WERI-Rb-1 (cell line): ENCODE measurements around the gene KSR1.

ENCODE experiments used
- DNase-seq: peaks from one replicate; pipeline ENCODE4 v3.0.0-alpha.2; 2020
- H3K27ac ChIP-seq: fragments of 250-450 bp; sonication (Bioruptor Pico); 2 replicates; pipeline ENCODE4 v1.5.1; 2020; ENCODE audit warnings: mild to moderate bottlenecking, moderate library complexity
- H3K27me3 ChIP-seq: fragments of 250-450 bp; sonication (Bioruptor Pico); 2 replicates; pipeline ENCODE4 v1.5.1; 2021; ENCODE audit warnings: mild to moderate bottlenecking, low read depth, moderate library complexity; ENCODE audit not compliant: insufficient read depth, severe bottlenecking
- H3K36me3 ChIP-seq: fragments of 250-450 bp; sonication (Bioruptor Pico); 2 replicates; pipeline ENCODE4 v1.5.1; 2020; ENCODE audit warnings: mild to moderate bottlenecking, moderate library complexity
- H3K4me3 ChIP-seq: 2 replicates; pipeline ENCODE4 v1.5.1; 2011; ENCODE audit warnings: low read depth, mild to moderate bottlenecking, control low read depth, low read length
- H3K9me3 ChIP-seq: fragments of 250-450 bp; sonication (Bioruptor Pico); 2 replicates; pipeline ENCODE4 v1.5.1; 2021; ENCODE audit warnings: mild to moderate bottlenecking, moderate library complexity; ENCODE audit not compliant: severe bottlenecking
- TF ChIP-seq, protein P1 (sequence below): IDR thresholded peaks from 2 replicates; pipeline ENCODE4 v1.5.1; 2011; ENCODE audit warnings: low read depth, mild to moderate bottlenecking, control low read depth, inconsistent platforms, low read length

The KSR1 gene

DNA sequence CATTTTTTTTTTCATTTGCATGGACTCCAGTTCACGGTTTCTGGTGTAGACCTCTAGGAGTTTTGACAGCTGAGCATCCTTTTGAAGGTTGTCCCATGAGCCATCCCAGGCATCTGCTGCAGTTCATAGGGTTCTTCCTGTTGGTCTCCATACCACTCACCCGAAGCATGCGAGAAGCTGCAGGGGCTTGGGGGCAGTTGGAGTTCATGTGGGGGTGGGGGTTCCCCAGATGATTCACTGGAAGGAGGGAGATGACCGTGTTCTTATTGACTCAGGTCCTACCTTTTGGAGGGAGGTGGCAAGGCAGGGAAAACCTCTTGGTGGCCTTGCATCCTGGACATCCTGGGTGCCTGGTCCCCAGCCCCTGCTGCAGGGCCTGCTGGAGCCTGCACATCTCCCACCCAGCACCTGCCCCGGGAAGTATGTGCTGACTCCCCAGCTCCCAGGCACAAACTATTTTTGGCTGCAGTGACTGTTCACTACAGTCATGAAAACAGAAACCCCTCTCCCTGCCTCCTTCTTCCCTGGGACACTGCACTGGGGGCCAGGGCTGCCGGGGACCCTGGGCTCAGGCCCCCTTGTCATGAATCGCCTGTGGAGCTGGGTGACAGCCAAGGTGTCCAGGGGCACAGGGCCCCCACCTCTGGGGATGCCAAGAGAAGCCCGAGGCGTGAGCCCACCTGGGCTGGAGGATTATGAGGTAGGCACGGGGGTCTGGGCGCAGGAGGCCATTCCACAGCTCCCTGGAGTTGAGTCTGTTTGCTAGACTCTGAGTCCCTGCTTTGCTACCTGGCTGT, 109.8 kb downstream of the KSR1 start:
- Histone ChIP-seq H3K27me3 (no peaks in the 10 kb centered on the region), H3K27ac (no peak overlapping the region), H3K4me3 (no peak overlapping the region), H3K9me3 (no peaks in the 10 kb centered on the region), H3K36me3 (peaks cover 14% of the 10 kb centered on the region; the same call in 1 of the 2 replicates)
- TF ChIP-seq, protein P1, sequence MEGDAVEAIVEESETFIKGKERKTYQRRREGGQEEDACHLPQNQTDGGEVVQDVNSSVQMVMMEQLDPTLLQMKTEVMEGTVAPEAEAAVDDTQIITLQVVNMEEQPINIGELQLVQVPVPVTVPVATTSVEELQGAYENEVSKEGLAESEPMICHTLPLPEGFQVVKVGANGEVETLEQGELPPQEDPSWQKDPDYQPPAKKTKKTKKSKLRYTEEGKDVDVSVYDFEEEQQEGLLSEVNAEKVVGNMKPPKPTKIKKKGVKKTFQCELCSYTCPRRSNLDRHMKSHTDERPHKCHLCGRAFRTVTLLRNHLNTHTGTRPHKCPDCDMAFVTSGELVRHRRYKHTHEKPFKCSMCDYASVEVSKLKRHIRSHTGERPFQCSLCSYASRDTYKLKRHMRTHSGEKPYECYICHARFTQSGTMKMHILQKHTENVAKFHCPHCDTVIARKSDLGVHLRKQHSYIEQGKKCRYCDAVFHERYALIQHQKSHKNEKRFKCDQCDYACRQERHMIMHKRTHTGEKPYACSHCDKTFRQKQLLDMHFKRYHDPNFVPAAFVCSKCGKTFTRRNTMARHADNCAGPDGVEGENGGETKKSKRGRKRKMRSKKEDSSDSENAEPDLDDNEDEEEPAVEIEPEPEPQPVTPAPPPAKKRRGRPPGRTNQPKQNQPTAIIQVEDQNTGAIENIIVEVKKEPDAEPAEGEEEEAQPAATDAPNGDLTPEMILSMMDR: no peak
- no peak for DNase-seq

DNA sequence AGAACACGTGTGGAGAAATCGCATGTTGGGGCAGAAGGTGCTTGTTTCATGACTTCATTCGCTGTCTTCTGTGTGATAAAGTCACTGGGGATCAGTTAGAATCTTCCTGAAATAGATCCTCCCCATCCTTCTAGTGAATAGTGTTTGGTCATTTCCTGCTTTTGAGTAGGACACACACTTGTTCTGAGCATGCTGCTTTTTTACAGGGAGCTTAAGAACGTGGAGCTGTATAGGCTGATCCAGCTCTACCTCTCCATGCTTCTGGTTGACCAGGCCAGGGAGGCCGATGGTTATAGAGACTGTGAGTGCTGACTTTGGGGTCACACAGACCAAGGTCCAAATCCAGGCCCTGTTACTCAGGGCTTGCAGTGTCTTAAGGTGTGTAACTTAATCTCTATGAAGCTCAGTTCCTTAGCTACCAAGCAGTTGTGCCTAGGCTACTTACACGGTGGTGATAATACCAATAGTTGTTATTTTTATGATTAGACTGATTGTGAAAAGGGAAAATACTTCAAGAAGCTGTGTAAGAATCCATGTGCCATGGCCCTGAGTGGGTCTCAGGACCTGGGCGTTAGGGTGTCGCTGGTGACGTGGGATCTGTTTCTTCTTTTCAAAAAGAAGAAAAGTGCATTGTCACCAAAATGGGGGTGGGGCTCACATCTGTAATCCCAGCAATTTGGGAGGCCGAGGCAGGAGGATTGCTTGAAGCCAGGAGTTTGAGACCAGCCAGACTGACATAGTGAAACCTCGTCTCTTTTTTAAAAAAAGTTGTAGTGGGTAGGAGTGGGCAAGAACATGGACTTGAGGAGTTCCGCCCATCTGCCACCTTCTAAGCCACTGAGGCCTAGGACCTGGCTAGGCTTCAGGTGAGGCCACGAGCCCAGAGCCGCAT, 110.7 kb downstream of the KSR1 start:
- TF ChIP-seq, protein P1: no peak
- Histone ChIP-seq H3K9me3 (no peaks in the 10 kb centered on the region), H3K27me3 (no peaks in the 10 kb centered on the region), H3K36me3 (peaks cover 14% of the 10 kb centered on the region; the same call in 1 of the 2 replicates), H3K4me3 (no peak overlapping the region), H3K27ac (no peak overlapping the region)
- DNase-seq: no peak

DNA sequence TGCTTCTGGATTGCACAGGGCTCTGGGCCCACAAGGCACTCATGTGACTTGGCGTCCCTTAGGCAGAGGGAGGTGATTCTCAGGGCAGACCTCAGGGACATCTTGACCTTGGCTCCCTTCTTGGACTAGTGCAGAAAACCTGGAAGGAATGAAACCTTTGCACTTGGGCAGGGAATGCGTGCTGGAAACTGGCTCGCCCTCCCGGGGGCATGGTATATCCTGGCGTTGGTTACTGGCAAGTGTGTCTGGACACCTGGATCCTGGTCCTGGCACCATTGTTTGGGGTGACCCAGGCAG, 111.3 kb downstream of the KSR1 start:
- Histone ChIP-seq H3K27me3 (no peaks in the 10 kb centered on the region), H3K27ac (no peak overlapping the region), H3K9me3 (no peaks in the 10 kb centered on the region), H3K36me3 (peaks cover 14% of the 10 kb centered on the region; the same call in 1 of the 2 replicates), H3K4me3 (no peak overlapping the region)
- no peak for DNase-seq
- TF ChIP-seq, protein P1: no peak

DNA sequence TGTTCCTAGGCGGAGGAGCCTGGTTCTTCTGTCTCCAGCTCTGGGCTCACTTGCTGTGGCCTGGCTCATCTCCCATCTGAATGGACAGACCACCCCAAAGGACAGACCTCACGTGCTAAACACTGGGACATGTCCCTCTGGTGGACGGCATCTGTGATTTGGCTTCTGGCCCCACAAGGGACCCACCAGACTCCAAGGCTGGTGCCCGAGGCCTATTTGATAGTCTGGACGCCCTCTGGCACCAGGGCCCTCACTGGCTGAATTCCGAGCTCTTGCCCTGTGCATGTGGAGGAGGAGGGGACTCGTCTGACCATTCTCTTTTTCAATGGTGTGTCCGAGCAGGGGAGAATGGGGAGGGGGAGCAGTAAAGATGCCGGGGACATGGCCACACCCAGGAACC, 112.0 kb downstream of the KSR1 start:
- Histone ChIP-seq H3K27ac (no peak overlapping the region), H3K9me3 (no peaks in the 10 kb centered on the region), H3K27me3 (no peaks in the 10 kb centered on the region), H3K4me3 (no peak overlapping the region), H3K36me3 (peaks cover 13% of the 10 kb centered on the region; the same call in 1 of the 2 replicates)
- no peak for DNase-seq
- TF ChIP-seq, protein P1: no peak

DNA sequence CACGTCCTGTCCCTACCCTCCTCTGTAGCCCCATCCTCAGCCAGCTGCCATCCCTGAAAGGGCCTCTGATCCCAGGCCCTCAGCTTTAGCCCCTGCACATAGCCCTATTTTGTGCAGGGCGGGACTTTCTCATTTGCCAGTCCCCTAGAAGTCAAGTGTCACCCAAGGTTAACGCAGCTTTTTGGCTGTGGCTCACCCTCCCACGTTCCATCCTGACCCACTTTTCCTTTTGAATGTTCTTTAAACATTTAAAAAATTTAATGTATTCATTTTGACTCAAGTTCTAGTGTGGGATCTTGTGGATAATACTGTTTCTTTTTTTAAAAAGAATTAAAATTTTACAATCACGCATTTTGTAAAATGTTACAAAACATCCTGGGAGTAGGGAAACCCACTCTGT, 112.6 kb downstream of the KSR1 start:
- no peak overlapping the region for H3K27ac ChIP-seq

More for the DNA sequence above, 112.6 kb downstream of the KSR1 start:
- peaks cover 11% of the 10 kb centered on the region; the same call in 1 of the 2 replicates for H3K36me3 ChIP-seq
- no peaks in the 10 kb centered on the region for H3K9me3 ChIP-seq
- no peak overlapping the region for H3K4me3 ChIP-seq
- TF ChIP-seq, protein P1: no peak
- no peak for DNase-seq
- H3K27me3 ChIP-seq: no peaks in the 10 kb centered on the region
